ENCODE measurements around the gene PTH2. TPM values are rescaled to one million over a fixed set of nuclear protein-coding genes. Genes with fewer than 3 reads are reported as not detected.

Gene PTH2
- total RNA-seq, 4 donors from 2014 or later, result not detected

DNA sequence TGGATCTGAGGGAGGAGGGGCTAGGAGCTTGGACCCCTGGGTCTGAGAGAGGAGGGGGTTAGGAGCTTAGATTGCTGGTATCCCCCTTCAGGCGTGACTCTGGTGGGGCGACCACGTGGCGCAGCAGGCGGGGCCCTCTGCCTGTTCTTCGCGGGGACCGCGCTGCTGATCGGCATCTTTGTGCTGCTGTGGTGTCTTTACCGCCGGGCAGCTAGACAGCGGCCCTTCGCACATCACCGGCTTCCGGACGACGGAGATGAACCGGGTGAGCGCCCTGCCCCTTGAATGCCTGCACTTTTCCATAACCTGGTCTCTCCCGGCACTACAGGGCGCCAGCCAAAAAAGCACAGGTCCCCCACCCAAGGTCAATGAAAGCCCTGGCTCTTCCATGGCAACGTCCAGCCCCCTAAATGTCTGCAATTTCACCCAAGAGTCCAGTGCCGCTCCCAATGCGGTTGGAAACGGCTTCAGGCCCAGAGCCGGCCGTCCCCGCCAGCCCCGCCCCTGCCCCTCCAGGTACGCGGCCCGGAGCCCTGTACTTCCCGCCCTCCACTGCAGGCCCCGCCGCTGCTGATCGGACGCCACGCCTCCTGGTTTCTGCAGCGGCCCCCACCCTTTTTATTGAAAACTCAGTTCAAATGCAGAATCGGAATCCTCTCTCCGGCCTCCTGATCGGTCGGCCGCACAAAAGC lies 4.8 kb upstream of the PTH2 start:
- Histone ChIP-seq H3K4me1 (peaks cover 9 to 10% of the 10 kb centered on the region in 2 donors), H3K9me3 (no peaks in the 10 kb centered on the region), H3K27me3 (peaks cover 63% of the 10 kb centered on the region), H3K4me3 (replicated peaks in 1 of 3) (no peak overlapping the region), H3K36me3 (no peaks in the 10 kb centered on the region), H3K27ac (no peak overlapping the region)
- peak in 1 of 2 donors; percentile 19 for DNase-seq
- TF ChIP-seq POLR2A (IDR thresholded peaks at IDR 0.05), result no peak
- WGBS, 2 donors, result 0 to 1% methylated on average over 11 to 20 of the region's 45 CpGs
- intact Hi-C loops (cut with DNase I), result no loop called here

DNA sequence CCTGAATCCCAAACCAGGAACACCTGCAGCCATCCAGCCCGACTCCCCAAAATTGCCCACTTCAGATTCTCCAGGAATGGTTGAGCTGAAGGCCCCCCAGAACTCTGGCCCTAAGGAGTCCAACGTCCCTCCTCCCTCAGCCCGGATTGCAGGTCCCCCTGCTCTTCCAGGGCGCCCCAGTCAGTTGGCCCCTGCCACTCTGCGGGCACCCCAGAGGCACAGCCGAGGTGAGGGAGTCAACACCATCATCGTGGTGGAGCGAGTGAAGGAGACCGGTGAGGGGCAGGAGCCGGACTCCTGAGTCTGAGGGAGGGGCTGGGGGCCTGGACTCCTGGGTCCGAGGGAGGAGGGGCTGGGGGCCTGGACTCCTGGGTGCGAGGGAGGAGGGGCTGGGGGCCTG lies 4.1 kb upstream of the PTH2 start:
- peaks cover 62% of the 10 kb centered on the region for H3K27me3 ChIP-seq
- intact Hi-C loops (cut with DNase I), result no loop called here
- no peaks in the 10 kb centered on the region for H3K36me3 ChIP-seq
- DNase-seq, result no peak
- WGBS, 2 donors, result 46 to 70% methylated on average over 3 to 10 of the region's 12 CpGs
- H3K9me3 ChIP-seq, result no peaks in the 10 kb centered on the region
- H3K4me1 ChIP-seq, result peaks cover 9 to 16% of the 10 kb centered on the region in 2 donors
- TF ChIP-seq, protein P1, sequence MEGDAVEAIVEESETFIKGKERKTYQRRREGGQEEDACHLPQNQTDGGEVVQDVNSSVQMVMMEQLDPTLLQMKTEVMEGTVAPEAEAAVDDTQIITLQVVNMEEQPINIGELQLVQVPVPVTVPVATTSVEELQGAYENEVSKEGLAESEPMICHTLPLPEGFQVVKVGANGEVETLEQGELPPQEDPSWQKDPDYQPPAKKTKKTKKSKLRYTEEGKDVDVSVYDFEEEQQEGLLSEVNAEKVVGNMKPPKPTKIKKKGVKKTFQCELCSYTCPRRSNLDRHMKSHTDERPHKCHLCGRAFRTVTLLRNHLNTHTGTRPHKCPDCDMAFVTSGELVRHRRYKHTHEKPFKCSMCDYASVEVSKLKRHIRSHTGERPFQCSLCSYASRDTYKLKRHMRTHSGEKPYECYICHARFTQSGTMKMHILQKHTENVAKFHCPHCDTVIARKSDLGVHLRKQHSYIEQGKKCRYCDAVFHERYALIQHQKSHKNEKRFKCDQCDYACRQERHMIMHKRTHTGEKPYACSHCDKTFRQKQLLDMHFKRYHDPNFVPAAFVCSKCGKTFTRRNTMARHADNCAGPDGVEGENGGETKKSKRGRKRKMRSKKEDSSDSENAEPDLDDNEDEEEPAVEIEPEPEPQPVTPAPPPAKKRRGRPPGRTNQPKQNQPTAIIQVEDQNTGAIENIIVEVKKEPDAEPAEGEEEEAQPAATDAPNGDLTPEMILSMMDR (IDR thresholded peaks at IDR 0.05), result no peak
- TF ChIP-seq POLR2A (IDR thresholded peaks at IDR 0.05), result no peak
- H3K4me3 ChIP-seq (replicated peaks in 1 of 3), result no peak overlapping the region
- H3K27ac ChIP-seq, result no peak overlapping the region

DNA sequence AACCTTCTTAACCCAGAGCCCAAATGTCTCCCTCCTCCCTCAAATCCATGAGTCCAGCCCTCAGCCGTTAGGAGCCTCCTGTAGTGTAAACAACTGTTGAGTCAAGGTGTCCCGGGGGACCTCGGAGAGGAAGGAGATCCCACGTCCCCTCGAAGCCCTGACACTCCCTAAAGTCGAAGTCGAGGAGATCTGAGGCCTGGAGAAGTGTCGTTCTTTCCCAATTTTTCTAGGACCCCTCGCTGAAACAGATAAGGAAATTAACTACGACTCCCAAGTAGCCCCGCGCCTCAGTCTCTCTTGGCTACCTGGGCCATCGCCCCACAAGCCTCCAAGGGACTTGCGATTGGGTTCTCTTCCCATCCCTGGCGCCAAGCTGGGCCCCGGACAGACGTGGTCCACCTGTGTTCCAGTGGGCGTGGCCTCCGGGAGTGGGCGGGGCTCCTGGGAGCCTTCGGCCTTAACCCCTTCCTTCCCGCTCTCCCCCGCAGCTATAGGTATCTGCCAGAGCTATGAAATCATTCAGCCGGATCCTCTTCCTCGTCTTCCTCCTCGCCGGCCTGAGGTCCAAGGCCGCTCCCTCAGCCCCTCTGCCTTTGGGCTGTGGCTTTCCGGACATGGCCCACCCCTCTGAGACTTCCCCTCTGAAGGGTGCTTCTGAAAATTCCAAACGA lies 2.8 kb upstream of the PTH2 start:
- Histone ChIP-seq H3K36me3 (no peaks in the 10 kb centered on the region), H3K27ac (no peak overlapping the region), H3K4me1 (peaks cover 9 to 23% of the 10 kb centered on the region in 2 donors), H3K27me3 (peaks cover 59% of the 10 kb centered on the region), H3K4me3 (replicated peaks in 1 of 3) (no peak overlapping the region), H3K9me3 (no peaks in the 10 kb centered on the region)
- intact Hi-C loops (cut with DNase I), result no loop called here
- TF ChIP-seq, protein P1 (IDR thresholded peaks at IDR 0.05), result no peak
- TF ChIP-seq POLR2A (IDR thresholded peaks at IDR 0.05), result no peak
- no peak for DNase-seq
- WGBS, 2 donors, result 4% methylated on average over 23 to 30 of the region's 30 CpGs

DNA sequence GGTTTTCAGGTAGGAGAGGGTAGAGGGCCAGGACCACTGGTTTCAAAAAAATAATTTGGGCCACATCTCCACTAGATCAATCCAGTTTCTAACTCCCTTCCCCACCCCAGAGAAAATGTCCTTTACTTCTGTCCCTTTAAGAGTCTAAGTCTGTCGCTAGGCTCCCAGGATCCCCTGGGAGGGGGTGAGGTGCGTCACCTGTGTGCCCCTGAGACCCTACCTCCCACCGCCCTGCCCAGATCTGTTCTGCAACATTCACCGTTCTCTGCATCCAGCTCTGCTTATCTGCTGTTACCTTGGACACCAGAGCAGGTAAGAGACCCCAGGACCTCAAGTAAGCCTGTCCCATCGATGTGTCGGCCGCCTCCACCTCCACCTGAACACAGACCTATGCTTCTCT lies 1.9 kb upstream of the PTH2 start, which contains the start of gene GFY:
GFY (plus strand) TSS at position 211 of the 400 bp plus-strand sequence. CDS start 1,043 bp downstream, outside the sequence.
- Histone ChIP-seq H3K27me3 (peaks cover 59% of the 10 kb centered on the region), H3K9me3 (no peaks in the 10 kb centered on the region), H3K4me1 (peaks cover 9 to 31% of the 10 kb centered on the region in 2 donors), H3K4me3 (replicated peaks in 1 of 3) (no peak within 1 kb of the TSS), H3K36me3 (no peaks in the 10 kb centered on the region), H3K27ac (no peak within 1 kb of the TSS)
- 48 to 55% methylated on average over 7 of the region's 7 CpGs for whole genome bisulfite sequencing, 2 donors
- no peak for DNase-seq
- TF ChIP-seq POLR2A (IDR thresholded peaks at IDR 0.05), result no peak
- TF ChIP-seq, protein P1 (IDR thresholded peaks at IDR 0.05), result no peak
- intact Hi-C loops (cut with DNase I), result no loop called here

DNA sequence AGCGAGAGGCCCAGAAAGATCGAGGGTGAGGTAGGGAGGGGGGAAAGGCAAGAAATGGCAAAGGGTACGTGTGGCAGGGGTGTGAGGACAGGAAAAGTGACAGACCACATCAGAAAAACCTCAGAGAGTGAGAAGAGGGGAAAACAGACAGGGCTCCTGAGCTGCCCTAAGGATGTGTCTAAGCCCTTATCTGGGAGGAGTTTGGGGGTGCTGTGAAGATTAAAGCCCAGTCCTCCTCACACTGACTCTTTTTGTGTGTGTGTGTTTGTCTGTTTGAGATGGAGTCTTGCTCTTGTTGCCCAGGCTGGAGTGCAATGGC lies 703 bp upstream of the PTH2 start:
- Histone ChIP-seq H3K4me3 (replicated peaks in 1 of 3) (no peak overlapping the region), H3K4me1 (peaks cover 9 to 31% of the 10 kb centered on the region in 2 donors), H3K9me3 (no peaks in the 10 kb centered on the region), H3K27ac (no peak overlapping the region), H3K36me3 (no peaks in the 10 kb centered on the region), H3K27me3 (peaks cover 58% of the 10 kb centered on the region)
- intact Hi-C loops (cut with DNase I), result no loop called here
- 17 to 20% methylated on average over 3 of the region's 3 CpGs for WGBS, 2 donors
- TF ChIP-seq, protein P1 (IDR thresholded peaks at IDR 0.05), result no peak
- no peak for TF ChIP-seq POLR2A (IDR thresholded peaks at IDR 0.05)
- no peak for DNase-seq

Measured in thyroid gland (tissue), 4 donors.